GM12872 (cell line): ENCODE measurements around the gene POLA1.

ENCODE experiments used
- CTCF ChIP-seq: IDR thresholded peaks from 3 replicates; pipeline ENCODE4 v1.5.1; 2011; ENCODE audit warnings: low read depth, mild to moderate bottlenecking, low read length, moderate library complexity; ENCODE audit not compliant: insufficient read depth

POLA1 gene

DNA sequence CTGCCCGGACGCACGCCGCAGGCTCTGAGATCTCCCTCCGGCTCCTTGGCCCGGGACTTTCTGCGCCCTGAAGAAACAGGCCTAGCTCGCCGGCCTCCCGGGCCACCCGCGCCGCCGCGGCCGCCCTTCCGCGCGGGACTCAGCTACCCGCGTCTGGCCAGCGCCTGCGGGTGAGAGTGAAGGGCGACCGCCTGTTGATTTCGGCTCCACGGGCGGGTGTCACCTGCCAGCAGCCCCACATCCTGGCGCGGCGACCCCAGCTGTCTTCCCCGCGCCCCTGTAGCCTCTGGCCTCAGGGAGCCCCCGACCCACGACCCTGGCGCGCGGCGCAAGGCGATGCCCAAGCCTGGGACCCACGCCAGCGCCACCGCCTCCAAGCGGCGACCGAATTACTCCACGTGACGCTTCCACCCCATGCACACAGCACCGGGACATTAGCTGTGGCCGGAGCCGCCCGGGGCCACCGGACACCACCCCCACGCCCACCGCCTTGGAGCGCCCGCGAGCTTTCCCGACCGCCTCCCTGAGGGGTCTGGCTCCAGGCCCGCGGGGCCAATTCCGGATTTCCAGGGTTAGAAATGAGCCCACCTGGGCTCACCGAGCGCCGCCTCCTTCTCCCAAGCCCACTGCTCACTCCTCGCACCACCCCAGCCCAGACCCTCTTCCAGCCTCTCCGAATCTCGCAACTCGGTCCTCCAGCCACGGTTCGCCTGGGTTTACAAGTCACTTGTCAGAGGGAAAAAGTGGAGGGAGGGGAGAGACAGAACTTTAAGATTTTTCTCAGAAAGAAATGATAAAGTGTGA is 311.9 kb downstream of the POLA1 start:
- TF ChIP-seq CTCF = no peak

DNA sequence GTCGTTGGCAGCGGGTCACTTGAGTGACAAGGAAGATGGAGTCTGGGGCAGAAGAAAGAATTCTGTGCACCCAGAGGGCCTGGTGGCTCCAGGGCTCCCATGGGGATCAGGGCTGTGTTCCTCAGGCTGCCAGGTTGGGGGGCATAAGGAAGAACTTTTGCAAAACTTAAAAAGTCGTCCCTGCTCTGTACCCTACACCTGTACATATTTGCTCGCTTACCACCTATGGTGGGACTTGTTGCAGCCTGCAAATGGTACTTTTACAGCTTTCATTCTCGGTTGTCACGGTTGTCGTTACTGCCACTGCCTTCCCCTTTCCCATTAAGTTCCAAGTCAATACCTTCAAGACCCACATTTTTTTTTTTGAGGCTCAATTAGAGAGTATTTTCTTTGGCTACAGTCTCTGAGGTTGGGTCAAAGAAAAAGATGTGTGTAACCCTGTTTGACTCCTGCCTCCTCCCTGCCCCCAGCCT is 312.9 kb downstream of the POLA1 start:
- TF ChIP-seq CTCF = no peak

GRCh38 chrX:25007059-25008053 is 313.6 kb downstream of the POLA1 start:
- no peak for TF ChIP-seq CTCF

DNA sequence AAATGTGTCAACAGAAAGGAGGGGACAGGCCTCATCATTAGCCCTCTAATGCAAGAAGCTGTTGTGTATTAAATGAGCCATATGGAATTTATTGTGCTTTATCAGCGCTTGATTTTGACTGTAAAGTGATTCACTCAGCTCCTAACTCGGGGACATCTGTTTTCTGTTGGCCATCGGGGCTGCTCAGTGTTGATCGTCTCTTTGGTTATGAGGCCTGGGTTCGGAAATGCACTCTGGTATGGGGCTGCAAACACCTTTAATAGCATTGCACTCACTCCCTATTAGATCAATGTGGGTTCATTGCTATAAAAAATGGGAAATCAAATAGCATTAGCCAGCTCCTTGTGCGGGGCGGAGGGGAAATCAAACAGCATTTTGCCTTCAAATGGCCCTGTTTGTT is 315.7 kb downstream of the POLA1 start:
- no peak for TF ChIP-seq CTCF

DNA sequence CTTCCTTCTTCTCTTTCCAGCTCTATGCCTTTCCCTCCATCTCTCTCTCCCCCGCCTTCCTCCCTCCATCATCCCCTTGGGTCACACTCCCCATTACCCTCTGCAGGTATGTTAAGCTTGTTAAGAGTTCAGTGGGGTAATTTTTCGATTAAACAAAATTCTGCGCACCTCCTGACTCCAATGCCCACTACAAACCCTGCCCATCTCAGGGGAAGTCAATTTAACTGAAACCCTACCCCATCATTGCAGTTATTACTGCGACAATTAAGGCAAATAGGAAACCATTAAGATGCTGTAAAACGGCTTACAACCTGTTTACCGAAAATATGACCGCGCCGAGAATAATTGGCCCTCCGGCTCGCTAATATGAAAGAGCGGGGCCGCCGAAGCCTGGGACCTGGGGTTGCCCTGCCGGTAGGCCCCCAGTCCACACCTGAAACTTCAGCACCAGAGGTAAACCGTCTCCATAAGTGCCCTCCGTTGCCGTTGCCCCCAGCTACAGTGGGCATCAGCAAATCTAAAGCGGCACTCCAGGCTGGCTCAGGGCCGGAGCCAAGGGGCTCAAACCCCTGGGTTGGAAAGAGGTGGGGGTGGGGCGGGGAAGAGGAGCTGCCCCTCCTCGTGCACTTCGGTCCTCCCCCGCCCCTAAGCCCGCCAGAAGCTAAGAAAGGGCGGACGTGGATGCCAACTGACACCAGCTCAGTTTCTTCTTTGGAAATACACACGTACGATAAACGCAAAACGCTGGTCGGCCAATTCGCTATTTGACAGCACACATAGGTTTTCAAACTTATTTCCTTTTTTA is 317.3 kb downstream of the POLA1 start:
- TF ChIP-seq CTCF = no peak

- TF ChIP-seq CTCF = no peak
Measured at GRCh38 chrX:25011589-25012432, 318.1 kb downstream of the POLA1 start.
